H1 (cell line): ENCODE data around the gene SRRM4. TPM values are rescaled to one million over a fixed set of nuclear protein-coding genes. Genes with fewer than 3 reads are reported as not detected.

Source experiments
- HDAC6 ChIP-seq: IDR thresholded peaks from one replicate; pipeline ENCODE4 v1.7.1; 2012; ENCODE audit warnings: low read depth, mild to moderate bottlenecking, inconsistent platforms, low read length, moderate library complexity
- KDM4A ChIP-seq: IDR thresholded peaks from one replicate; pipeline ENCODE4 v1.7.1; 2012; ENCODE audit warnings: low read depth, mild to moderate bottlenecking, moderate library complexity, low read length, inconsistent platforms; ENCODE audit not compliant: severe bottlenecking
- PHF8 ChIP-seq: fragments of 200-600 bp; sonication (generic); conservative IDR thresholded peaks from 2 replicates; pipeline ENCODE4 v1.7.1; 2012; ENCODE audit warnings: low read depth, mild to moderate bottlenecking, inconsistent platforms, low read length, moderate library complexity
- TAF7 ChIP-seq: optimal IDR thresholded peaks from 2 replicates; pipeline ENCODE3; 2011; ENCODE audit warnings: low read depth, mild to moderate bottlenecking, inconsistent platforms, low read length, moderate library complexity, borderline replicate concordance
- USF2 ChIP-seq: IDR thresholded peaks from 2 replicates; pipeline ENCODE4 v1.6.1; 2011; ENCODE audit warnings: low read length, improper control_type of control experiment
- ZNF274 ChIP-seq: IDR thresholded peaks from 2 replicates; pipeline ENCODE4 v1.7.0; 2012; ENCODE audit warnings: low read length, borderline replicate concordance; ENCODE audit errors: extremely low read depth
- polyA plus RNA-seq, 7 experiments: library from polyadenylated mRNA; depleted of rRNA in 3 of 7; stranded (reverse) in 5 of 7; unstranded in 2 of 7; fragments of >200 nt in 5 of 7; fragments of 200-250 nt in 2 of 7; gene quantifications; 1 replicate in 5 of 7; 2 replicates in 1 of 7; 4 replicates in 1 of 7; pipeline versions ENCODE4 v1.2.1 to v1.2.3, GENCODE V29; 2011 to 2013; ENCODE audit warnings: missing spikeins in 2 of 7, mixed read lengths in 2 of 7
- total RNA-seq: library from RNA; stranded (reverse); fragmentation: NEBNext Ultra II Directional; extraction: Animal tissue kit (Norgen Biotek cat#: 25700); gene quantifications from 2 replicates; pipeline ENCODE4 v1.2.1, GENCODE V29; 2021
- TF ChIP-seq, protein P1 (sequence below): IDR thresholded peaks from 2 replicates; pipeline ENCODE4 v1.6.1; 2011; ENCODE audit warnings: low read depth, mild to moderate bottlenecking, low read length; ENCODE audit not compliant: insufficient read depth

Gene SRRM4
- total and polyA plus RNA-seq, 2 of the 8 experiments (the other 6 are each of a cell fraction or from before 2014, with no cell fraction given): 0.53 to 1.1 TPM

GRCh38 chr12:118959348-118959747 is 22.0 kb upstream of the SRRM4 start (continued):
- TF ChIP-seq USF2: no peak
- no peak for TF ChIP-seq KDM4A
- TF ChIP-seq TAF7: no peak
- TF ChIP-seq PHF8: no peak
- TF ChIP-seq, protein P1, sequence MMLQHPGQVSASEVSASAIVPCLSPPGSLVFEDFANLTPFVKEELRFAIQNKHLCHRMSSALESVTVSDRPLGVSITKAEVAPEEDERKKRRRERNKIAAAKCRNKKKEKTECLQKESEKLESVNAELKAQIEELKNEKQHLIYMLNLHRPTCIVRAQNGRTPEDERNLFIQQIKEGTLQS: no peak
- TF ChIP-seq HDAC6: no peak
- TF ChIP-seq ZNF274: no peak
